PC-3 (cell line): ENCODE results near the gene RSAD2. TPM values are rescaled to one million over a fixed set of nuclear protein-coding genes. Genes with fewer than 3 reads are reported as not detected.
A peak's percentile ranks its signal among the peaks of the same experiment; 100 is the strongest.

ENCODE experiments used
- ATAC-seq: fragments of 200-7000 bp; cut with Tn5 transposase; 2 replicates; pipeline ENCODE4 v1.9.1; 2020; ENCODE audit warnings: mild to moderate bottlenecking, moderate library complexity
- BruUV-seq: library from RNA; stranded (reverse); fragments of 400-500 nt; replicated peaks from 2 replicates; lab custom pipeline; 2021; lab: Mats Ljungman, UMichigan
- CTCF ChIA-PET: fragments of 300-600 bp; sonication (Branson Sonifier 250); formaldehyde crosslinking; loops from one replicate; lab custom pipeline; 2022; ENCODE audit warnings: antibody characterized with exemption; lab: Charles Lee
- POLR2A ChIA-PET: fragments of 300-600 bp; sonication (Branson Sonifier 250); formaldehyde crosslinking; loops from one replicate; lab custom pipeline; 2022; ENCODE audit warnings: antibody characterized with exemption; ENCODE audit not compliant: unreplicated experiment; lab: Charles Lee
- DNase-seq: peaks from one replicate; pipeline ENCODE4 v3.0.0-alpha.2; 2015
- H2AFZ ChIP-seq: fragments of 300-600 bp; sonication (generic); 2 replicates; pipeline ENCODE4 v1.6.0; 2016; ENCODE audit warnings: antibody characterized with exemption, low read length
- H3F3A ChIP-seq: fragments of 300-600 bp; sonication (generic); one replicate; pipeline ENCODE4 v1.6.0; 2017; ENCODE audit warnings: antibody characterized with exemption, low read length, control low read depth, mild to moderate bottlenecking; ENCODE audit not compliant: unreplicated experiment
- H3K27ac ChIP-seq: fragments of 300-600 bp; sonication (generic); 2 replicates; pipeline ENCODE4 v1.5.1; 2016; ENCODE audit warnings: mild to moderate bottlenecking, low read length
- H3K27me3 ChIP-seq: fragments of 300-600 bp; sonication (generic); 2 replicates; pipeline ENCODE4 v1.6.1; 2016; ENCODE audit warnings: low read length, mixed read lengths
- H3K36me3 ChIP-seq: fragments of 300-600 bp; sonication (generic); 2 replicates; pipeline ENCODE4 v1.6.1; 2016; ENCODE audit warnings: low read depth, mixed run types, low read length, mixed read lengths
- H3K4me1 ChIP-seq: fragments of 300-600 bp; sonication (generic); 2 replicates; pipeline ENCODE4 v1.5.1; 2016; ENCODE audit warnings: low read length; ENCODE audit not compliant: insufficient read depth
- H3K4me2 ChIP-seq: fragments of 300-600 bp; sonication (generic); 2 replicates; pipeline ENCODE4 v1.6.0; 2016; ENCODE audit warnings: low read length
- H3K4me3 ChIP-seq: fragments of 300-600 bp; sonication (generic); 2 replicates; pipeline ENCODE4 v1.5.1; 2016; ENCODE audit warnings: mild to moderate bottlenecking, low read length, mixed read lengths
- H3K79me2 ChIP-seq: fragments of 300-600 bp; sonication (generic); 2 replicates; pipeline ENCODE4 v1.6.1; 2017; ENCODE audit warnings: low read length, mixed read lengths
- H3K9ac ChIP-seq: fragments of 300-600 bp; sonication (generic); 2 replicates; pipeline ENCODE4 v1.6.0; 2016; ENCODE audit warnings: mild to moderate bottlenecking, low read length
- H3K9me2 ChIP-seq: fragments of 300-600 bp; sonication (generic); replicated peaks from 2 replicates; pipeline ENCODE4 v1.6.1; 2016; ENCODE audit warnings: mixed run types, low read length, mixed read lengths
- H3K9me3 ChIP-seq: fragments of 300-600 bp; sonication (generic); 2 replicates; pipeline ENCODE4 v1.6.1; 2016; ENCODE audit warnings: low read length, mixed read lengths
- H4K20me1 ChIP-seq: fragments of 300-600 bp; sonication (generic); 2 replicates; pipeline ENCODE4 v1.6.1; 2016; ENCODE audit warnings: low read length, mixed read lengths
- CTCF ChIP-seq: fragments of 300-600 bp; sonication (generic); conservative IDR thresholded peaks from 2 replicates; pipeline ENCODE4 v1.5.1; 2017; ENCODE audit warnings: antibody characterized with exemption, low read depth, mild to moderate bottlenecking, low read length
- EZH2 ChIP-seq: fragments of 300-600 bp; sonication (generic); IDR thresholded peaks from one replicate; pipeline ENCODE4 v1.6.1; 2017; ENCODE audit warnings: antibody characterized with exemption, mild to moderate bottlenecking, low read length; ENCODE audit not compliant: unreplicated experiment
- EZH2phosphoT487 ChIP-seq: fragments of 300-600 bp; sonication (generic); IDR thresholded peaks from 2 replicates; pipeline ENCODE4 v1.6.1; 2018; ENCODE audit warnings: mild to moderate bottlenecking, antibody characterized with exemption, low read length, borderline replicate concordance
- intact Hi-C: fragments of 100-400 bp; cut with micrococcal nuclease; formaldehyde crosslinking; loops from 2 replicates; pipeline ENCODE4 v1.9.0; 2023
- total RNA-seq: library from RNA; depleted of rRNA; stranded (reverse); fragments of >200 nt; gene quantifications from 2 replicates; pipeline ENCODE4 v1.2.3, GENCODE V29; 2014

Gene RSAD2
- total RNA-seq, 1 experiment from 2014 or later: 2.1 TPM

GRCh38 chr2:6841537-6842287, 35.9 kb upstream of the RSAD2 start:
- Histone ChIP-seq H3K4me3 (no peak overlapping the region), H3K27me3 (no peaks in the 10 kb centered on the region), H3K4me1 (no peaks in the 10 kb centered on the region), H2AFZ (no peak overlapping the region), H3F3A (no peaks in the 10 kb centered on the region), H3K9me3 (peaks cover 36% of the 10 kb centered on the region; the same call in 1 of the 2 replicates), H3K9ac (no peak overlapping the region), H3K79me2 (no peaks in the 10 kb centered on the region), H3K27ac (no peak overlapping the region), H3K36me3 (no peaks in the 10 kb centered on the region; the same call in 1 of the 2 replicates), H3K4me2 (no peak overlapping the region), H3K9me2 (no peaks in the 10 kb centered on the region), H4K20me1 (no peaks in the 10 kb centered on the region)
- no TSS peak for BruUV-seq
- intact Hi-C loops: no loop called here
- TF ChIP-seq EZH2phosphoT487 (no peak), EZH2 (no peak), CTCF (no peak)
- POLR2A ChIA-PET: no interaction called here
- CTCF ChIA-PET: no interaction called here
- ATAC-seq (no peak), DNase-seq (no peak)

- Histone ChIP-seq H3K4me3 (no peak overlapping the region), H3K9me2 (no peaks in the 10 kb centered on the region), H3K4me2 (no peak overlapping the region), H2AFZ (no peak overlapping the region), H3K27ac (no peak overlapping the region), H3K27me3 (no peaks in the 10 kb centered on the region), H3F3A (no peaks in the 10 kb centered on the region), H3K9ac (no peak overlapping the region), H3K9me3 (peaks cover 50% of the 10 kb centered on the region; the same call in 1 of the 2 replicates), H3K36me3 (no peaks in the 10 kb centered on the region; the same call in 1 of the 2 replicates), H3K79me2 (no peaks in the 10 kb centered on the region), H3K4me1 (no peaks in the 10 kb centered on the region), H4K20me1 (no peaks in the 10 kb centered on the region)
- BruUV-seq: no TSS peak
- intact Hi-C loops: no loop called here
- DNase-seq: no peak
- TF ChIP-seq EZH2phosphoT487: no peak
- no peak for TF ChIP-seq CTCF
- TF ChIP-seq EZH2: no peak
- no peak for ATAC-seq
- POLR2A ChIA-PET: no interaction called here
- CTCF ChIA-PET: no interaction called here
Measured at GRCh38 chr2:6845312-6845711, 32.3 kb upstream of the RSAD2 start.

GRCh38 chr2:6845903-6846302, 31.7 kb upstream of the RSAD2 start:
- H4K20me1 ChIP-seq: no peaks in the 10 kb centered on the region
- no peaks in the 10 kb centered on the region for H3F3A ChIP-seq
- no peaks in the 10 kb centered on the region for H3K9me2 ChIP-seq
- BruUV-seq: no TSS peak
- no peak overlapping the region for H3K4me3 ChIP-seq
- H3K79me2 ChIP-seq: no peaks in the 10 kb centered on the region
- H2AFZ ChIP-seq: no peak overlapping the region
- no peaks in the 10 kb centered on the region for H3K27me3 ChIP-seq
- ChIA-PET POLR2A (no interaction called here), CTCF (no interaction called here)
- intact Hi-C loops: no loop called here
- H3K27ac ChIP-seq: no peak overlapping the region
- H3K4me2 ChIP-seq: no peak overlapping the region
- H3K4me1 ChIP-seq: no peaks in the 10 kb centered on the region
- TF ChIP-seq EZH2phosphoT487 (no peak), EZH2 (no peak), CTCF (peak; percentile 49)
- peaks cover 50% of the 10 kb centered on the region; the same call in 1 of the 2 replicates for H3K9me3 ChIP-seq
- DNase-seq: peak; percentile 18
- H3K36me3 ChIP-seq: no peaks in the 10 kb centered on the region; the same call in 1 of the 2 replicates
- no peak for ATAC-seq
- no peak overlapping the region for H3K9ac ChIP-seq
